HG03442 (cell line): Measurements from ENCODE around the gene CD99L2.

Source experiments
- ATAC-seq: cut with Tn5 transposase; IDR thresholded peaks from one replicate; pipeline ENCODE4 v1.9.1; 2021; ENCODE audit warnings: mild to moderate bottlenecking, moderate library complexity; ENCODE audit not compliant: unreplicated experiment

CD99L2 gene

DNA sequence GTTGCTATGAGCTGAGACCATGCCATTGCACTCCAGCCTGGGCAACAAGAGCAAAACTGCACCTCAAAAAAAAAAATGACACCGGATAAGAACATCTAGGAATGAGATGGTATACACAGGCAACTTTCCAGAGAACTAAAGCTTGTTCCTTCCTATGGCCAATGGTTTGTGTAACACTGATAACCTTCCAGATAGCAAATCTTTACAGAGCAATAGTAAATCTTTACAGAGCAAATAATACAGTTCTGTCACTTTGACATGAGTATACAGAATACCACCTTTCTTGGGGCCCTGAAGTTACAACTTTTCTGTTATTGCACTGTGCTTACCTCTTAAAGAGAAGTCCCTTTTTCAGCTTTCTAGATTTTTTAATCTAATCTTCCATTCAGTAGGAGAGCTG, 91.6 kb downstream of the CD99L2 start:
- no peak for ATAC-seq

DNA sequence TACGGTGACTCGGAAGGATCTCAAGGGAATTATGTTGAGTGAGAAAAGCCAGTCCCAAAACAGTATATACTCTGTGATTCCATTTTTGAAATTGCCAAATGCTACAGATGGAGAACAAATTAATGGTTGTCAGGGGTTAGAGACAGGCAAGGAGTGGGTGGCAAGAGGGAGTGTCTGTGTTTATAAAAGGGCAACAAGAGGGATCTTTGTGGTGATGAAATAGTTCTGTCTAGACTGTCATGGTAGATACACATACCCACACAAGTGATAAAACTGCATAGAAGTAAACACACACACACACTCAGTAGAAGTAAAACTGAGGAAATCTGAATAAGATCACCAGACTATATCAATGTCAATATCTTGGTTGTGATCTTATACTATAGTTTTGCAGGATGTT, 92.7 kb downstream of the CD99L2 start:
- no peak for ATAC-seq

DNA sequence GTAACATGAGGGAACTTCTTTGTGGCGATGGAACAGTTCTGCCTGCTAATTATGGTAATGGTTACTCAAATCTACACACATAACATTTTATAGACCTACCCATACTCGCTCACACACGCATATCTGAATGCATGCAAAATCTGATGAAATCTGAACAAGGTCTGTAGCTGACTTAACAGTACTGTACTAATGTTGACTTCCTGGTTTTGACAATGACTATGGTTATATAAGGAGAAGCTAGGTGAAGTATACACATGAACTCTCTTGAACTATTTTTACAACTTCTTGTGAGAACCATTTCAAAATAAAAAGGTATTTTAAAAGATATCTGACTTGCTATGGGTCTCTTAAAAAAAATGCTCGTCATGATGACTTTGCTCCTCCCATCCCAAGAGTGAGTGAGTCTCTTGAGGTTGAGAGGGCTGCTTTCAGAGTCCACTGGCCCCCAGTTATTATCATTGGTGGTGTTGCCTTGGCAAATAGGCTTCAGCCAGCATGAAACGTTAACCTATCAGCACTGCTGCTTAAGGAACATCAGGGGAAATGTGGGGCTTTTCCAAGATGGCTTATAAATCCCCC, 105.4 kb downstream of the CD99L2 start:
- ATAC-seq, result no peak

DNA sequence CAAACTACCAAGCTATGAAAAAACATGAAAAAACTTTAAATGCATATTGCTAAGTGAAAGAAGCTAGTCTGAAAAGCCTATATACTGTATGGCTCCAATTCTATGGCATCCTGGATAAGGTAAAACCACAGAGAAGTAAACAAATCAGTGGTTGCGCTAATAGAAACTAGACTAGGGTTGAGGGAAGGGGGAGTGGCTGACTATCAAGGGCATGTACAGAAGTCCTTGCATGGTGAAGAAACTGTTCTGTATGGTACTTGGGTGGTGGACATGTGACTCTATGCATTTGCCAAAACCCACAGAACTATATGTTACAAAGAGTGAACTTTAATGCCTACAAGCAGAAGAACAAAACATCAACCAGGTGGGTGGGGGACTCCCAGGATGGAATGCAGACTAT, 108.4 kb downstream of the CD99L2 start:
- ATAC-seq, result peak; percentile 89

DNA sequence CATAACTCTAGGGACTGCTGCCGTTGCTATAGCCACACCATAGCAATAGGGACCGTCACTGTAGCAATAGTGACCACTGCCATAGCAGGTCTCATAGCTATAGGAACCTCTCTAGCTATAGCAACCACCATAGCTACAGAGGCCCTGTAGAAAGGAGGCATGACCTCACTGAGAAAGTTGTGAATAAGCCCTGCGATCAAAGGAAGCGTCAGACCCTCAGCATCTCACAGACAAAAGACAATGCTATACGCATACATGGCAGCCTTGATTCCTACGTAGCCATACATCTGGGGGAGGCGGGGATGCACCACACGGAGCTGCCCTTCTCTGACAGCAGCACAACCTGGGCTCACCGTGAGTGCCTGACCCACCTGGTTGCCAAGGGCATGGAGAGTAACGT, 116.8 kb downstream of the CD99L2 start:
- ATAC-seq, result no peak

DNA sequence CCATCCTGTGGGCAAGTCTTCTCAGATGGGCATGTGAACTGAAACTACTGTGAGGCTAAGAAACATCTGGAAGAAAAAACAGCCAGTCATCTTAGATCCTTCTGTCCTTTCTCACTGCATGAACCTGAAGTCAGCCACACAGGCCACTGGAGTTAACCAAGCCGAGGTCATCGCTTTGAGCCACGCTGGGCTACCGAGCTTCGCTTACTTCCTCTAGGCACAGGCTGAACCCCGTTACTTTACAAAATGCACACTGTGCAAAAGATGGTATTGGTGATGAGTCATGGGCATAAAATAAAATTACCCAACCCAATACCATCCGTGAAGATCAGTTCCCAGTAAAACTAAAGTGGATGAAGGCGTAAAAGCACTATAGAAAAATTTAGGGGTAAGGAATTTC, 119.1 kb downstream of the CD99L2 start:
- ATAC-seq, result no peak

DNA sequence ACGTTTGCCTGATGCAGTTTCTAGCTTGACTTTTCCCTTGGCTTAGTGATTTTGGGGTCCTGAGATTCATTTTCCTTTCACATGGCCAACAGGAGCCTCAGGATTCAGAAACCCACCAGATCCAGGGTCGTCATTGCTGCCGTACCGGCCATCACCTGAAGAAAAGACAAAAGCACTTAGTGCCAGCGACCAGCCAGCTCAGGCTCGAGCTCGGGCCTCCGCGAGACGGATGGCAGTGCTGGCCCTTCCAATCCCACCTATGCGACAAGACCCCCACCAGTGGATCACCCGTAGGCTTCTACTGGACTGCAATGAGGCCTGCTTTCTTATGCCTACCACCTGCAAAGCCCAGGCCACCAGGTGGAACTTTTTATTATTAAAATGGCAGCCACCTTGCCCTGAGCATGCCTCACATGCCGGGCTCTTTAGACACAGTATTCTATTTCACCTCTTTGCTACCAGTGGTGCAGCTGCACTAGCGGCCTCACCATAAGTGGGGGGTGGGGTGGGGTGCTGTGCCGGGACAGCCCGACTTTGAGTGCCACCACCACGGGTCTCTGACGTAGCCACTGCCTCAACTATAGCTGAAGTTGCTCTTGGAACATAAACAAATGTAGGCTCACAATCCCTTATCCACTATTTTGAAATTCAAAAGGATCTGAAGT, 121.0 kb downstream of the CD99L2 start:
- ATAC-seq, result no peak

DNA sequence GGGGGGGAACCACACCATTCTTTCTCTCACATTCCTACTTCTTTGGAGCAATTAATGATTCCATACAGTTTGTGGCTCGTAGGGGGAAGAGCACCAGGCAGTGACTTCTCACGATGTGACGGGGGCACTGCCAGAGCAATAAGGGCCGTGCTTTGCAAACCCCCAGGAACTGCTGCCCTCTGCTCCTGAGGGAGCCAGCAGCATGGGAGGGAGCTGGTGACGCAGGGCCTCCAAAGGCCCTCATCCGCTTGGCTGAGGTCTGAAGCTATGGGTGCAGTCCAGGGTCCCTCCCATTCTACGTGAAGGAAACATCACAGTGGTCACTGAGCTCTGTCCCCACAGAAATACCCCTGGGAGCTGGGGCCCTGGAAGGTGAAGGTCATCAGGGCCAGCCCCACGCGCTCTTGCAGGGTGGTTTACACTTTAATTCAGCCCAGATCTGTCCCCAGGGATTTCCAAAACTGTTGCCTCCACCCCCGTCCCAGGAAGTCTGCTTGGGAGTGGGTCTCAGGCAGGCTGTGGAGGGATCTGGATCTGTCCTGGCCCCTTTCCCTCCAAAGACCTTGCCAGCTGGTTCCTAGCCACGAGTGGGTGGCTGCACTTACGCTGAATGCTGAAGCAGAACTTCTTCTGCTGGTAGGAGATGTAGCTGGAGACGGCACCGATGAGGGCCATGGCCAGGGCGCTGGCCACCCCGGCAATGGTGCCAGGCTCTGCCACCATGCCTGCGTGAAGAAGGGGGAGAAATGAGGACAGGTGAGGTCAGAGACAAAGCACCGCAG, 122.7 kb downstream of the CD99L2 start:
- ATAC-seq, result no peak

DNA sequence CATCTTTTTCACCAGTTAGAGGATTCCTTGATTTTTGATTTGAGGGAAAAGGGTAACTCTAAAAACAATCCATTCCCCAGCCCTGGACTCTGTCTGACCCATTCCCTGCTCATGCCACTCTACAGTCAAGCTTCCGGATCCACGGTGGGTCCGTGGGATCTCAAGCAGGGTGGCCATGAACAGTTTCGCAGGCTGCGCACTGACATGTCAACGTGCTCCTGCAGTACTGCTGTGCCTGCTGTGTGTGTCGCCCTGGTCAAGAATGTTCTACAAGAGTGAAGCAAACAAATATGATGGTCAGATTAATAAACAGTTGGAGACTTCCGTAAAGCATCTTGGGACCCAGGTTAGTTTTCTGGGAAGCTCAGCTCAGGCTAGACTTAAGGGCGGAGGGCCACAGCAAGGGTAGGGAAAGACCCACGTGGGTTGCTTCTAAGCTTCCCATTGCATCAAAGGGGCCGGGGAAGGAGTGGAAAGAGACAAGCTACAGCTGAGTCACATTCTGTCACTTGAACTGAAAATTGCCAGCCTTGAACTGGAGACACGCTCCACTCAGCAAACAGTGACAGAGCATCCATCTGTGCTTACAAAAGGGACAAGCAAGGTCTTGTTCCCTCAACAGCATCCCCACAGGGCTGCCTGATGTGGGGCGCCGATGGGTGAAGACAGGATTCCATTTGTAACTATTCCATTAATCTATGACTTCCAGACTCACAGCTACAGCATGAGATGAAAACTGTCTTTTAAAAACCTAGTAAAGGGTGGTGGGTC, 123.5 kb downstream of the CD99L2 start:
- ATAC-seq, result no peak

DNA sequence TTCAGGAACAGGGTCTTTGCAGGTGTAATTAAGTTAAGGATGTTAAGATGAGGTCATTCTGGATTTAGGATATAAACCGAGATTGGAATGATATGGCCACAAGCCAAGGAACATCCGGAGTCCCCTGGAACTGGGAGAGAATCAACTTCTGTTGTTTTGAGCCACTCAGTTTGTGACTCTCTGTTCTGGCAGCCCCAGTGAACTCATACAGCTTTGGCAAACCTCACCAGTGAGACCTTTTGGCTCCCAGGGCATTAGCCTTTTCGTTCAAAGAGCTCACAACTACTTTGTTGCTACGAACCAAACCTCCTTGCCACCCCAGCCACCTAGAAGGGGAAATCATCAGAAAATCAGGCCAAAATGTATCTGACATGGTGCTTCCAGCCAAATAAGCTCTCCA, 124.8 kb downstream of the CD99L2 start:
- no peak for ATAC-seq

DNA sequence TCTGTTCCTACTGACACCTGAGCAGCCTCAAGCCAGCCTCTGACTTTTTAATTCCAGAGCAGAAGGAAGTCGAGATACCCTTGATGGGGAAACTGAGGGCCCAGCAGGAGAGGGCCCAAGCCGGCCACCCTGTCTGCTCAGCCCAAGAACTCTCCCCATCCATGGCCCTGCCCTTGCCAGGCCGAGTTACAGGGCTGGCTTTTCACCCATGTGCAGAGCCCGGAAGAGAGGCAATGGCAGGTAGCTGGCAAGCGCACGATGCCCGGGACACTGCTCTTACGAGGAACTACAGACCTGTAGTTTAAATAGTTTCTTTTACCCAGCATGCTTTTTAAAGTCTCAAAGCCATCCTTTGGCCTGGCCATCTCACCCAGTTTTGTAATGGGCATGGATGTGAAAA, 125.4 kb downstream of the CD99L2 start:
- no peak for ATAC-seq

DNA sequence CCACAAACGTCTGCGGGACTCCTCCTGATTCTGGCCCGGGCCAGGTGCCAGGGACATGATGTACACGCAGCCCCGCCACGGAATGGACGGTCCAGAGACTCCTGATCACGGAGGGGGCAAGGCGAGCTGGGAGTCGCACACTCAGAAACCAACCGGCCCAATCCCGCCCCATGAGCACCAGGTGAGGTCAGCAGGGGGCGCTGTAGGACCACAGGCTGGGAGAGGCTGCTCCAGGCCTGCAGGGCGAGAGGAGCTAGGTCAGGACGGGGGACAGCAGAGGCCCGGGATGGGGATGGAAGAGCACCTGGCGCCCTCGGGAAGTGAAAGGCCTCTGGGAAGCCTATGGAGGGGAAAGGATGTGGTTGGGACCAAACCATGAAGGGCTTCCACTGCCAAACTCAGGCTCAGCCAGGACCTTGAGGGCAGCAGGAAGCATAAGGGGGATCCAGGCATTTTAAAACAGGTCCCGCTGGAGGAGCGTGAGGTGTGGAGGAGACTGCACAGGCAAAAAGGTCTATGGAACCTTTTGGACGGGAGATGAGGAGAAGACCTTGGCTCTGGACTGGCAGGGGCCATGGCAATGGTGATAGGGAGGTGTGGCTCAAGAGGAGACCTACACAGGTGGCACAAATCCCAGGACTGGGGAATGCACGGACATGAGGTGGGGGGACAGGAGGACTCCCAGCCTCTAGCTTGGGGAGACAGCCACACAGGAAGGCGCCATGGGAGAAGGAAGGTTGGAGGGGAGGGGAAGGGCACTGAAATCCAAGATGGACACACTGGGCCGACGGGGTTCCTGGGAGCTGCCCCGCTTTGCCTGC, 126.1 kb downstream of the CD99L2 start:
- ATAC-seq, result peak; percentile 94

DNA sequence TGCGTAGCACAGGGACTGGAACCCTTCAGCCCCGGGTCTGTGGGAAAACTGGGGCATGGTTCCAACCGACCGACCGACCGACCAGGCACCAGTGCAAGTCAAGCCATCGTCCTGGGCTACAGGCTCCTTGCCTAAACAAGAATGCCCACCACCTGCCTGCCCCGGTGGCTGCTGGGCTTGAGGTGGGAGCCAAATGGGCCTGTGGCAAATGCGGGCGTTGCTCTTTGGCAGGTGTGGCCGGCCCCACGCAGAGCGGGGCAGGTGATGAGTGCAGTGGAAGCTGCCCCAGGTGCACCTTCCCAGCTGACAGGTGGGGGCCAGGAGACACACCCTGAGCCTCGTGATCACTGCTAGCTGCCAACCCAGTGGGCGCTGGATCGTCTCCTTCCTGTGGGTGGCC, 127.4 kb downstream of the CD99L2 start:
- no peak for ATAC-seq

DNA sequence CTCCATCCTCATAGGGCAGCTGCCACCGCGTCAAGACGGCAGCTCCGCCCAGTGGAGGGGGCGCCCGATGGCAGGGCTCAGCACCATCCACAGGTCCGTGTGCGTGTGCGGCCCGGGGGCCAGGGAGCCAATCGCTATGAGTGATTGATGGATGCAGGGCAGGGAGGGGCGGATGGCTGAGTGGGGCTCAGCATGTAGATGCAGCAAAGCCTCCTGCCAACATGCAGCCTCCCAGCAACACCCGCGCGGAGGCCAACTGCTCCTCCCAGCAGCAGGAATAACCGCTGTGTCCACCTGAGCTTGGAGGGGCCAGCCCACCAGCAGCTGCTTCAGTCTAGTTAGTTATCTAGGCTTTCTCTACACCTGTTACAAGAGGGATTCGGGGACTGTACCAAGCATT, 127.8 kb downstream of the CD99L2 start:
- ATAC-seq, result no peak

DNA sequence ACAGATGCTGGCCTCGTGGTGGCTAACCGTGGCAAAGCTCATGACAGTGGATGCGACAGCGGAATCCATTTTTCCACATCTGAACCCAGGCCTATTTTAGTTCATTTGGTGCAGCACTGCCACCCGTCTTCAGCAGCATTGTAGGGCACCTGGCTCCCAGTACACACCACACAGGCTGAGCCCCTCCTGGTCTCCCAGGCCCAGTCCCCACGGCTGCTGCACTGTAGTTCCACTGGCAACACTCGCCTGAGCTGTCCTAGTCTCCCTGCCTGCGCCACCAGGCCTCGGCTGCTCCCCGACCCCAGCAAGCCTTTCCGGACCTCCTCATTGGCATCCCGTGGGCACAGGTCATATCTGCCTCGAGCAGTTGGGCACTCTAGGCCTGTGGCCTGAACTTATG, 129.1 kb downstream of the CD99L2 start:
- ATAC-seq, result no peak

DNA sequence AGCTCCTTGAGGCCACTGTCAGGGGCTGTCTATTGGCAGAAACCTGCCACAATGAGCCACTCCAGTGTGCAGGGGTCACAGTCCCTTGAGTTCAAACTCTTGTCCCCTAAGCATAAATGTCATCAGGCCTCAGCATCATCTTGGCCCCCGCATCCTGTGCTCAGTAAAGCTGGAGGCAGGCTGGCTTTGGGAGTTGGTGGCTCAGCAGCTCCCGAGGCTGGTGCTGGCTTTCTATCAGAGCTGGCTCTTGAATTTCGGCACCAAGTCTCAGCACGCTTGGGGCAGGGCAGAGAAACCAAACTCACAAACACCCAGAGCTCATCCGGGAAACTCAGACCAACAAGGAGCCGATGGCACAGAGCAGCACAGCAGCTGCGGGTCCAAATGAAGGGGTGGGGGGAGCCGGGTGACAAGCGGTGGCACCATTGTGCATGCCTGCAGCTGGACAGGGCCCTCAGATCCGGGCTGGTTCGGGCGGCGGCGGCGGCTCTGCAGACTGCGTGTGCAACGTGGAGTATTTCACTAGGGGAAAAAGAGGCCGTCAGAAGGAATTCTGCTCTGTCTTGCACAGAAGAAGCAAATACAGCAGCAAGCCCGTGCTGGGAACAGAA, 129.8 kb downstream of the CD99L2 start:
- no peak for ATAC-seq

DNA sequence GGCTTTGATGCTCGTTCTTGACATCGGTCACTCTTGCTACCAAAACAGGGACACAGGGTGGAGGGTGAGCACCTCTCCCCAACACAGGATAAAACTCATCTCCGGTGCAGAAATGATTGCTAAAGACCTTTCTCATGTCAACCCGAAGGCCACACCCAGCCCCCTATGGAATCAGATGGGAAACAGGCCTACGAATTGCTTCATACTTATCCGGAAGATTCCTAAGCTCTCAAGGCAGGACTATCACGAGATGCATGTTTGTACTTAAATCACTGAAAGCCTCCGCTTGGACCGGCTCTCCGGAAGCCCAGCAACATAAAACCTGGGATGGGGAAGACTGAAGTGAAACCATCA, 130.4 kb downstream of the CD99L2 start:
- no peak for ATAC-seq

DNA sequence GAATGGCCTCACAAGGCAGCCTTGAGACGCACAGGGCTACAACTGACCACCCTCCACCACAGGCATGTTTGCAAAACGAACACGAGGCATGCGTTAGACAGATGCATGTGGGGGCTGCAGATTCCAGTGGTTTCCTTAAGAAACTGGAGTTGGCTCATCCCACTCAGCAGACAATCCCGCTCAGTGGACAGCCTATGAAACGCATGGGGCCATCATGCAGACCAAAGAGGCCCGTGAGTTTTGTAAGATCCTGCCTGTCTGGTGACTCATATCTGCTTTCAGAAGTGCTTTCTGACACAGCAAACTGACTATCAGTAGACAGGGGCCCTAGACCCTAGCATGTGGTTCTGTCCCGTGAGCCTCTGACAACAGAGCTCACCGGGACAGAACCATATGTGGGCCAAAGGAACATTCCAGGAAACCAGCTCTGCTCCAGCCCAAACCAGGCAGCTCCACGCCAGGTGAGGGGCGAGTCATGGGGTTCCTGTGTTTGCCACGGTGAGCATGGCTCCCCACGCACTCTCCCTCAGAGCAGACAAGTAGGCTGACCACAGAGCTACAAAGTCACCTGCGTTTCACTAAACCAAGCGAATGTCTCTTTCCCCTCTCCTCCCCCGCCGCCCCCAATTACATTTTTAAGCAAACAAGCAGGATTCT, 130.9 kb downstream of the CD99L2 start:
- ATAC-seq, result no peak

DNA sequence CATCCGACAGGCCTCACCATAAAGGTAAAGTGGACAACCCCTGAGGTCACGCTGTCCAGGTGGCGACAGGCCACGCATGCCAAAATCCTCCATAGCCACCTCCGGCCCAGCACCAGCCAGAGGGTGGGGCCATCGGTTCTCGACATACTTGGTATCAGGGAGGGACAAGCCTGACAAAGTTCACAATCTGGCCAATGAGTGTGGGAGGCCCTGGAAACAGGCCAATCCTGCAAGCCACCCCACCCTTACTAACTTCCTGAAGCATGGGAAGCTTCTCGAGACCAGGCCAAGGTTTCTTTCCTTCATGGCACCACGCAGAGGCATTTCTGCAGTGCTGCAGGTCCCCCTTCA, 131.4 kb downstream of the CD99L2 start:
- ATAC-seq, result no peak
